ENCODE data around the gene SHANK2.

- TF ChIP-seq CTCF (IDR thresholded peaks at IDR 0.05) (no peak), POLR2A (IDR thresholded peaks at IDR 0.05) (no peak)
Observed at GRCh38 chr11:71268706-71269321, 16.4 kb upstream of the SHANK2 start.

Data from prostate gland (tissue), 2 donors.